Islet precursor cell (in vitro differentiated cells): ENCODE measurements around the gene HDDC3.

Source experiments
- DNase-seq: peaks from one replicate; pipeline ENCODE4 v3.0.0-alpha.2; 2018

Gene HDDC3, protein sequence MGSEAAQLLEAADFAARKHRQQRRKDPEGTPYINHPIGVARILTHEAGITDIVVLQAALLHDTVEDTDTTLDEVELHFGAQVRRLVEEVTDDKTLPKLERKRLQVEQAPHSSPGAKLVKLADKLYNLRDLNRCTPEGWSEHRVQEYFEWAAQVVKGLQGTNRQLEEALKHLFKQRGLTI

GRCh38 chr15:90931828-90932659 lies at the start of gene HDDC3:
Gene HDDC3, minus strand, starts transcription at chr15:90932549. Its CDS starts 9 bp downstream, at chr15:90932540.
- peak; percentile 94 for DNase-seq

GRCh38 chr15:90982135-90982534 lies 49.8 kb upstream of the HDDC3 start:
- no peak for DNase-seq

DNA sequence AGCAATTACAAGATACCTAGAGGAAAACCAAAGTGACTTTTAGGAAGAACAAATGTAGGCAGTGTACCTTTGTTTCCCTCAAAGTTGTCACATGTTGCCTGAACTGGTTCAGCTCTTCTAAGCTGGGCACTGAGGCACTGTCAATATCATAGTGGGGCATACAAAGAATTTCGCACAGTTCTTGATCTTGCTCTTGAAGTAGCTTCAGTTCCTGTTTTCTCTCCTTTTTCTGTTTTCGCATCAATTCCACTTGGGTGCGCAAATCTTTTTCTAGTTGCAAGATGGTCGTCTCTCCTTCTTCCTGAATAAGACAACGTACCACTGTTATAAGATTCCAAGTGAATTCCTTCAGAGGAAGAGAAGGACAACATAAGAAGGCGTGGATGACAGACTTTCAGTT lies 49.3 kb upstream of the HDDC3 start:
- DNase-seq, result no peak

GRCh38 chr15:90979582-90979981 lies 47.2 kb upstream of the HDDC3 start:
- no peak for DNase-seq

- no peak for DNase-seq
Measured at GRCh38 chr15:90974216-90974615, 41.9 kb upstream of the HDDC3 start.

GRCh38 chr15:90972133-90972532 lies 39.8 kb upstream of the HDDC3 start:
- DNase-seq, result no peak

- no peak for DNase-seq
Measured at GRCh38 chr15:90970274-90970673, 37.9 kb upstream of the HDDC3 start.

- no peak for DNase-seq
Measured at GRCh38 chr15:90968434-90968833, 36.1 kb upstream of the HDDC3 start.

- no peak for DNase-seq
Measured at GRCh38 chr15:90967206-90967605, 34.9 kb upstream of the HDDC3 start.

DNA sequence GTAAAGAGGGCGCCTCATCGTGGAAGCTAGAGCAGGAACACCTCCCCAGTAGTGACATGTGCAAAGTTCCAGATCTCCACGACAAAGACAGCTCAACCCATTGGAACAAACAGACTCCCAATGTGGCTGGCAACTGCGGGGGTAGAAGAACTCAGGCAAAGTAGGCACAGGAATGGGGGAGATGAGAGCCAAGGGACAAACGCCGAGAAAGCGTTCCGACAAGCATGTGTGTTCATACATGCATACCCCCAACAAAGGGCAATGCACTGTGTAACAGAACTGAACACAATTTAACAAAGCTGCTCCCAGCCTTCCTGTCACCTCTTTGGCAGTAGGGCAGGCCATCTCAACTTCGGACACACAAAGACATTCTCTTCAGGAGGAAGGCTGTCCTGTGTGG lies 33.9 kb upstream of the HDDC3 start:
- no peak for DNase-seq

- DNase-seq, result no peak
Measured at GRCh38 chr15:90962021-90962420, 29.7 kb upstream of the HDDC3 start.

GRCh38 chr15:90960298-90961091 lies 28.1 kb upstream of the HDDC3 start:
- no peak for DNase-seq

GRCh38 chr15:90959894-90960293 lies 27.5 kb upstream of the HDDC3 start:
- DNase-seq, result no peak

- no peak for DNase-seq
Measured at GRCh38 chr15:90959028-90959595, 26.8 kb upstream of the HDDC3 start.

DNA sequence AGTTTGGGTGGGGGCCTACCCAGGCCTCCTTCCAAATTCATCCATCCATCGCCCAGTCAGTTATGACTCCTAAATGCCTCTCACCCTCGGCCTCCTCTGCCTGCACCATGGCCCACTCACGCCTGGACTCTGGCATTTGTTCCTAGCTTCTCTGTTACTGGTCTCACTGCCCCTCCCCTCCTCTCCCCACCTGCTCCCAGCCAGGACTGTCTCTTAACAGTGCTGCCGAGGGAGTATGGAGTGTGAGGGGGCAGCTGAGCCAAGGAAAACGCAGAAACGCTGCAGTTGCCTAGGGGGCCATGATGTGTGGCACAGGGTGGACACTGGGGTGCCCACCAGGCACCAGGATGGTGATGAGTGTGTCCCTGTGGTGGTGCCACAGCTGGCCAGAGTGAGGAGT lies 25.4 kb upstream of the HDDC3 start:
- DNase-seq, result no peak

GRCh38 chr15:90957031-90957790 lies 24.9 kb upstream of the HDDC3 start:
- DNase-seq, result peak; percentile 69

GRCh38 chr15:90956274-90957030 lies 24.1 kb upstream of the HDDC3 start:
- DNase-seq, result peak; percentile 95

- no peak for DNase-seq
Measured at GRCh38 chr15:90955624-90956273, 23.4 kb upstream of the HDDC3 start.

GRCh38 chr15:90954712-90955623 lies 22.6 kb upstream of the HDDC3 start, which contains the start of gene RCCD1:
Gene RCCD1, plus strand, starts transcription at chr15:90954884. Its CDS starts 1,851 bp downstream, at chr15:90956735.
- peak; percentile 98 for DNase-seq
